Tibial nerve (tissue), 4 donors: ENCODE results near the gene DOK7. TPM values are rescaled to one million over a fixed set of nuclear protein-coding genes. Genes with fewer than 3 reads are reported as not detected.

Experiments used
- DNase-seq, 2 donors: peaks; one replicate each; pipeline ENCODE4 v3.0.0-alpha.2; 2019; ENCODE audit warnings: low spot score in 2 of 2
- H3K27ac ChIP-seq, 4 donors: fragments of 200-600 bp; sonication (generic) in 3 of 4; one replicate each; pipeline ENCODE4 v1.5.1; 2017 to 2019; ENCODE audit warnings: mild to moderate bottlenecking in 1 of 4
- H3K27me3 ChIP-seq, 2 donors: fragments of 200-600 bp; sonication (generic) in 1 of 2; one replicate each; pipeline versions ENCODE4 v1.5.1 to v1.6.0; 2017 to 2019
- H3K36me3 ChIP-seq, 3 donors: fragments of 200-600 bp; sonication (generic); one replicate each; pipeline ENCODE4 v1.5.1; 2018 to 2019
- H3K4me1 ChIP-seq, 4 donors: fragments of 200-600 bp; sonication (generic) in 3 of 4; one replicate each; pipeline ENCODE4 v1.5.1; 2017 to 2019
- H3K4me3 ChIP-seq, 4 donors: fragments of 200-600 bp; sonication (generic) in 3 of 4; one replicate each; pipeline ENCODE4 v1.5.1; 2017 to 2019; ENCODE audit warnings: mild to moderate bottlenecking in 1 of 4, moderate library complexity in 1 of 4
- H3K9me3 ChIP-seq, 4 donors: fragments of 200-600 bp; sonication (generic) in 3 of 4; one replicate each; pipeline ENCODE4 v1.5.1; 2017 to 2019
- EP300 ChIP-seq, 2 donors: sonication (generic); formaldehyde crosslinking; IDR thresholded peaks; one replicate each; pipeline ENCODE4 v1.6.1; 2017; ENCODE audit warnings: antibody characterized with exemption in 2 of 2, mild to moderate bottlenecking in 1 of 2
- POLR2A ChIP-seq, 2 donors: fragments of 450-650 bp; IDR thresholded peaks; one replicate each; pipeline ENCODE4 v1.6.1; 2017; ENCODE audit warnings: antibody characterized with exemption in 2 of 2, mild to moderate bottlenecking in 2 of 2, moderate library complexity in 2 of 2
- WGBS, 2 donors: methylation state at CpG; one replicate each; pipeline ENCODE4 v1.1.5; 2018; 5-methylcytosine and 5-hydroxymethylcytosine counted together
- total RNA-seq, 4 donors: library from RNA; depleted of rRNA; stranded (reverse); fragments of >200 nt; gene quantifications; one replicate each; pipeline ENCODE4 v1.1.0, GENCODE V29; 2016
- TF ChIP-seq, protein P1 (sequence below), 5 experiments: fragments of 200-600 bp in 3 of 5; fragments of 450-650 bp in 2 of 5; sonication (generic) in 3 of 5; IDR thresholded peaks; one replicate each; pipeline ENCODE4 v1.5.1; 2016 to 2019; ENCODE audit warnings: antibody characterized with exemption in 5 of 5, mild to moderate bottlenecking in 3 of 5, moderate library complexity in 2 of 5

Gene DOK7
- total RNA-seq, 4 donors from 2014 or later, result 0.66 TPM; not detected in 3

DNA sequence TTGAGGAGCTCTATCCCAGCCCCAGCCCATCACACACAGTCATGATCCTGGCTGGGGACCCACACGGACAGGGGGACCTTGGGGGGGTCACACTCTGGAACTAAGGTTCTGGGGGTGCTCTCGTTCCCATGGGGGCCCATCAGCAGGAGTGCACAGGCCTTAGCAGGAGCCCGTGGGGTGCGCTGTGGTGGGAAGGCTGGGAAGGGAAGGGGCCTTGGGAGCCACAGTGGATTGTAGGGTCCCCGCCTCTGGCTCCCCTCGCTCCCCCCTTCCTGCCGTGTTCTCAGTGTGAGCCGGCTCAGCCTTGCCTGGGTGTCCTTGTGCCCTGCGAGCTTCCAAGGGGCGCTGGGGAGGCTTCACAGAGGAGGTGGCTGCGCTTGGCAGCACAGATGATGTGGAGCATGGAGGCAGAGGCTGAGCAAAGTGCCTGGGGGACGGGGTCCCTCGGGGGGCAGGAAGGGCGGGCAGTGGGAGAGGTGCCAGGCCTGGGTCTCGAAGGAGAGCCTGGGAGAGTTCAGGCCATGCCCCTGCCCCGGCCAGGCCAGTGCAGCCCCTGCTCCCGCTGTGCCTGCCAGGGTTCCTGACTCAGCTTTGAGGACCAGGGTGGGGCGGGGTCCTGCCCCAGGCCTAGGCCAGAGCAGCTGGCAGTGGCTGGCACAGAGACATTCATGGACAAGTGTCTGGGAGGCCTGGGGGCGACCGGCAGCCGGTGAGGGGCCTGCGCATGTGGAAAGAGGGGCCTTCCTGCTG, 26.9 kb upstream of the DOK7 start:
- TF ChIP-seq POLR2A (IDR thresholded peaks at IDR 0.05), result no peak
- TF ChIP-seq EP300 (IDR thresholded peaks at IDR 0.05), result no peak
- TF ChIP-seq, protein P1, sequence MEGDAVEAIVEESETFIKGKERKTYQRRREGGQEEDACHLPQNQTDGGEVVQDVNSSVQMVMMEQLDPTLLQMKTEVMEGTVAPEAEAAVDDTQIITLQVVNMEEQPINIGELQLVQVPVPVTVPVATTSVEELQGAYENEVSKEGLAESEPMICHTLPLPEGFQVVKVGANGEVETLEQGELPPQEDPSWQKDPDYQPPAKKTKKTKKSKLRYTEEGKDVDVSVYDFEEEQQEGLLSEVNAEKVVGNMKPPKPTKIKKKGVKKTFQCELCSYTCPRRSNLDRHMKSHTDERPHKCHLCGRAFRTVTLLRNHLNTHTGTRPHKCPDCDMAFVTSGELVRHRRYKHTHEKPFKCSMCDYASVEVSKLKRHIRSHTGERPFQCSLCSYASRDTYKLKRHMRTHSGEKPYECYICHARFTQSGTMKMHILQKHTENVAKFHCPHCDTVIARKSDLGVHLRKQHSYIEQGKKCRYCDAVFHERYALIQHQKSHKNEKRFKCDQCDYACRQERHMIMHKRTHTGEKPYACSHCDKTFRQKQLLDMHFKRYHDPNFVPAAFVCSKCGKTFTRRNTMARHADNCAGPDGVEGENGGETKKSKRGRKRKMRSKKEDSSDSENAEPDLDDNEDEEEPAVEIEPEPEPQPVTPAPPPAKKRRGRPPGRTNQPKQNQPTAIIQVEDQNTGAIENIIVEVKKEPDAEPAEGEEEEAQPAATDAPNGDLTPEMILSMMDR (IDR thresholded peaks at IDR 0.05), result no peak
- no peak for DNase-seq
- H3K36me3 ChIP-seq, result peaks cover 0 to 27% (median 0%) of the 10 kb centered on the region in 3 donors
- 51 to 58% methylated on average over 14 to 17 of the region's 22 CpGs for WGBS, 2 donors
- H3K4me3 ChIP-seq, result no peak overlapping the region
- H3K27ac ChIP-seq, result peak overlapping the region in 1 of 4 donors; percentile 20
- no peaks in the 10 kb centered on the region for H3K9me3 ChIP-seq
- H3K4me1 ChIP-seq, result peaks cover 0 to 11% (median 0%) of the 10 kb centered on the region in 4 donors
- H3K27me3 ChIP-seq, result no peaks in the 10 kb centered on the region

DNA sequence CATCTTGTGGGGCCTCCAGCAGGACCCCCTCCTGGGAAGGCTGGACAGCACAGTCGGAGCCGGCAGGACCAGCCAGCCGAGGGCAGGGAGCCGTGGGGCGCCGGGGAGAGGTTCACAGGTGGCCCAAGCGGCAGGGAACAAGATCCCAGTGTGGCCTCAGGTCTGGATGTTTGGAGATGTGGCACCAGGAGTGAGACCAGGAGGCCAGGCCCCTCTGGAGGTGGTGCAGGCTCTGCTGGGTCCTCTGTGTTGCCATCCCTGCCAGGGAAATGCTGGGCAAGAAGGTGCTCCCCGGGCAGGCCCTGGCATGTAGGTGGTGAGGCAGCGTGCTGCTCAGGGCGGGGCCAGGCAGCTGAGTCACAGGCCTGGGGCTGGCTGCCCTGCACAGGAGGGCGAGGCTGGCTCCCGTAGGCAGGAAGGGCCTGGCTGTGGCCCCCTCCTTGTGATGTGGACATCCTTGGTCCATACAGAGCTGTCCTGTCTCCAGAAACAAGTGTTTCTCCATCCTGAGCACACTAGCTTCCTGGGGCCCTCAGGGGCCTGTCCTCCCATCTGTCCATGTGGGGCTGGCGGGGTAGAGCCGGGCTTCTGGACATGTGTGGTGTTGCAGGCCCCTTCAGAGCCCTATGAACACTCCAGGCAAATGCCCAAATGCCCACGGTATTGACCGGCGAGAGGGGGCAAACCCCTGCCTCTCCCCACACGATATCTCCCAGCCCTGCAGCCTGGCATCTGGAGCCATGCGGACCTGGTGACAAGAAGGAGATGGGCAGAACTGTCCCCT, 26.1 kb upstream of the DOK7 start:
- no peaks in the 10 kb centered on the region for H3K27me3 ChIP-seq
- peak overlapping the region in 1 of 4 donors; percentile 20 for H3K27ac ChIP-seq
- DNase-seq, result no peak
- H3K4me1 ChIP-seq, result peaks cover 0 to 11% (median 0%) of the 10 kb centered on the region in 4 donors
- peaks cover 0 to 20% (median 0%) of the 10 kb centered on the region in 3 donors for H3K36me3 ChIP-seq
- TF ChIP-seq, protein P1 (IDR thresholded peaks at IDR 0.05), result no peak
- TF ChIP-seq POLR2A (IDR thresholded peaks at IDR 0.05), result no peak
- TF ChIP-seq EP300 (IDR thresholded peaks at IDR 0.05), result no peak
- no peaks in the 10 kb centered on the region for H3K9me3 ChIP-seq
- no peak overlapping the region for H3K4me3 ChIP-seq
- WGBS, 2 donors, result 77 to 83% methylated on average over 13 to 14 of the region's 19 CpGs

DNA sequence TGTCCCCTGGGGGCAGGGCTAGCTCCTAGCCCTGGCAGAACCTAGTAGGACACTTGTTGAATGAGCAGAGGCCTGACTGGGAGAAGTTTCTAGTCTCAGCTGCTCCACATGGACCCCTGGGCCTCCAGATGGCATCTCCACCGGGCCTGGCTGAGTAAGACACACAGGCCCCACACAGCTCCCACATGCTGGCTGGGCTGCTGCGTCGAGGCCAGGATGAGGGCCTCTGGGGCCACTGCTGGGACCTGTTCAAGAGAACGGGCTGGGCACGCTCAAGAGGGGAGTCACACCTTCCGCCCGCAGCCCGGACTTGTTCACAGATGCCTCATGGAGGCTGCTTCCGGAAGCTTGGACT, 25.5 kb upstream of the DOK7 start:
- Histone ChIP-seq H3K27me3 (no peaks in the 10 kb centered on the region), H3K36me3 (peaks cover 0 to 14% (median 0%) of the 10 kb centered on the region in 3 donors), H3K4me1 (peaks cover 0 to 11% (median 0%) of the 10 kb centered on the region in 4 donors), H3K9me3 (no peaks in the 10 kb centered on the region), H3K4me3 (no peak overlapping the region), H3K27ac (peak overlapping the region in 1 of 4 donors; percentile 20)
- TF ChIP-seq, protein P1 (IDR thresholded peaks at IDR 0.05), result no peak
- TF ChIP-seq EP300 (IDR thresholded peaks at IDR 0.05) (no peak), POLR2A (IDR thresholded peaks at IDR 0.05) (no peak)
- no peak for DNase-seq
- 91 to 92% methylated on average over 7 to 9 of the region's 9 CpGs for WGBS, 2 donors

DNA sequence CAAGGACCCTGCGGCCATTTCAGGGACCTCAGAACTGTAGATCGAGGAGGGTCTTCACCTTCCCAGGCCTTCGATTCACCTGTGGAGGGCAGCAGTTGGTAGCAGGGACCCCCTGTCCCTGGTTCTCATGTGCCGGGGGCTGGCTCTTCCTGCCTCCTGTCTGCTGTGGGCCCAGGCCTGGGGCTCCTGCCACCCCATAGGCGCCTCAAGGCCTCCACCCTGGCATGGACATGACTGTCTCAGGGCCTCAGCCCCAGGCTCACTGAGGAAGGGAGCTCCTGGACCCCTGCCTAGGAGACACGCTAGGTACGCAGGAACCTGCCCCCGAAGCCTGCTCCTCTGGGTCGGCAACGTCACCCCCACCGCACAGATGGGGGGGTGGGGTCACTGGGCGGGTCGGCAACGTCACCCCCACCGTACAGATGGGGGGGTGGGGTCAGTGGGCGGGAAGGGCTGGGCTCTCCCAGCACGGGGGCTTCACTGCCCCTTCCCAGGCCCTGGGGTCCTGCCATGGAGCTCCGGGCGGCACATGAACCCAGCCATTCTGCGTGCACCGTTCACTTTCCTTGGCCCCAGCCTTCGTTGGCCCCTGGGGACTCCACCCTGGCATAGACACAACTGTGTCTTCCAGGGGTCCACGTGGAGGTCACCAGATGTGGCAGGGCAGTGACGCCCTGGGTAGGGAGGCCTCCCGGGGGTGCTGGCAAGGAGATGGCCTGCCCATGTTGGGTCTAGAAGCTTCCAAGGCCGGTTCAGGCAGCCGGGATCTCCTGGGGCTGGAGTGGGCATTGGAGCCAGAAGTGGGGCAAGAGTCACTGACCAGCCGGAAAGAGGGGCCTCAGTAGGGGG, 24.9 kb upstream of the DOK7 start:
- no peak overlapping the region for H3K27ac ChIP-seq
- DNase-seq, result no peak
- H3K27me3 ChIP-seq, result no peaks in the 10 kb centered on the region
- H3K4me1 ChIP-seq, result peaks cover 0 to 12% (median under 1%) of the 10 kb centered on the region in 4 donors
- 69 to 71% methylated on average over 9 to 26 of the region's 28 CpGs for WGBS, 2 donors
- no peaks in the 10 kb centered on the region for H3K9me3 ChIP-seq
- H3K36me3 ChIP-seq, result peaks cover 0 to 7% (median 0%) of the 10 kb centered on the region in 3 donors
- H3K4me3 ChIP-seq, result no peak overlapping the region
- TF ChIP-seq, protein P1 (IDR thresholded peaks at IDR 0.05), result no peak
- TF ChIP-seq EP300 (IDR thresholded peaks at IDR 0.05), result no peak
